CD4-positive, alpha-beta T cell (primary cell): ENCODE measurements around the gene VPS8. TPM values are rescaled to one million over a fixed set of nuclear protein-coding genes. Genes with fewer than 3 reads are reported as not detected.
"Not testable (repeated sequence)": the region's sequence is repeated elsewhere in the genome, so short reads cannot be mapped to it uniquely, and the experiment has no call there.

ENCODE experiments used
- ATAC-seq: fragments of 200-7000 bp; cut with Tn5 transposase; one replicate; pipeline ENCODE4 v1.10.0; 2022; ENCODE audit warnings: mild to moderate bottlenecking; ENCODE audit not compliant: poor library complexity
- CTCF ChIA-PET: fragments of 350-600 bp; sonication (Branson Sonifier 250); formaldehyde crosslinking; loops from one replicate; lab custom pipeline; 2021; ENCODE audit warnings: antibody characterized with exemption, inconsistent platforms; lab: Charles Lee
- POLR2A ChIA-PET: fragments of 350-600 bp; sonication (Branson Sonifier 250); formaldehyde crosslinking; loops from one replicate; lab custom pipeline; 2021; ENCODE audit warnings: antibody characterized with exemption, inconsistent platforms; lab: Charles Lee
- DNase-seq, 14 experiments: peaks; one replicate each; pipeline ENCODE4 v3.0.0-alpha.2; 2013 to 2020; ENCODE audit warnings: mixed read lengths in 2 of 14
- H3K27ac ChIP-seq, 2 donors: one replicate each; pipeline versions ENCODE4 v1.5.1 to v1.7.0; 2013; ENCODE audit warnings: low read length in 2 of 2, low read depth in 1 of 2, mild to moderate bottlenecking in 1 of 2
- H3K27me3 ChIP-seq, 2 experiments: 1 replicate in 1 of 2; 2 replicates in 1 of 2; pipeline versions ENCODE4 v1.6.1 to v1.7.0; 2013; ENCODE audit warnings: low read length in 2 of 2, control low read depth in 1 of 2, mild to moderate bottlenecking in 1 of 2, moderate library complexity in 1 of 2; ENCODE audit not compliant: insufficient read depth in 2 of 2, control insufficient read depth in 1 of 2
- H3K36me3 ChIP-seq: one replicate; pipeline ENCODE4 v1.6.1; 2013; ENCODE audit warnings: low read length, control low read depth; ENCODE audit not compliant: insufficient read depth
- H3K4me1 ChIP-seq: one replicate; pipeline ENCODE4 v1.6.1; 2013; ENCODE audit warnings: low read length, control low read depth; ENCODE audit not compliant: insufficient read depth
- H3K4me3 ChIP-seq: one replicate; pipeline ENCODE4 v1.5.1; 2013; ENCODE audit warnings: mild to moderate bottlenecking, low read length, moderate library complexity
- H3K9me3 ChIP-seq, 2 experiments: 1 replicate in 1 of 2; 2 replicates in 1 of 2; pipeline versions ENCODE4 v1.6.1 to v1.7.0; 2013; ENCODE audit warnings: low read length in 2 of 2, mild to moderate bottlenecking in 2 of 2, control low read depth in 1 of 2, moderate library complexity in 1 of 2; ENCODE audit not compliant: control insufficient read depth in 1 of 2, insufficient read depth in 1 of 2
- H3K27ac Mint-ChIP-seq: one replicate; pipeline ENCODE4 v1.8.0; 2020; ENCODE audit warnings: mixed read lengths
- H3K27me3 Mint-ChIP-seq: one replicate; pipeline ENCODE4 v1.8.0; 2021; ENCODE audit warnings: mixed read lengths
- H3K36me3 Mint-ChIP-seq: one replicate; pipeline ENCODE4 v1.8.0; 2021; ENCODE audit warnings: low read depth, mixed read lengths
- H3K4me1 Mint-ChIP-seq: one replicate; pipeline ENCODE4 v1.8.0; 2021; ENCODE audit warnings: low read depth, mixed read lengths
- H3K4me3 Mint-ChIP-seq: one replicate; pipeline ENCODE4 v1.8.0; 2020; ENCODE audit warnings: mild to moderate bottlenecking, mixed read lengths
- H3K9me3 Mint-ChIP-seq: one replicate; pipeline ENCODE4 v1.8.0; 2020; ENCODE audit warnings: mixed read lengths
- intact Hi-C, 2 experiments: fragments of 100-400 bp; cut with DNase I in 1 of 2; cut with micrococcal nuclease in 1 of 2; formaldehyde crosslinking; loops; one replicate each; pipeline versions ENCODE4 v1.15.1 to v1.9.0; 2023 to 2025; cut with DNase I, micrococcal nuclease
- total RNA-seq, 174 experiments: library from RNA in 2 of 174; stranded (reverse) in 2 of 174; gene quantifications; one replicate each; pipeline ENCODE4 v1.2.3 and lab custom pipeline; 2021 to 2026
- TF ChIP-seq, protein P1 (sequence below): fragments of 200-600 bp; IDR thresholded peaks from one replicate; pipeline ENCODE4 v1.8.0; 2022; ENCODE audit warnings: antibody characterized with exemption, mild to moderate bottlenecking

The VPS8 gene
- total RNA-seq, 2 experiments from 2014 or later = 56.8 to 61.2 TPM

DNA sequence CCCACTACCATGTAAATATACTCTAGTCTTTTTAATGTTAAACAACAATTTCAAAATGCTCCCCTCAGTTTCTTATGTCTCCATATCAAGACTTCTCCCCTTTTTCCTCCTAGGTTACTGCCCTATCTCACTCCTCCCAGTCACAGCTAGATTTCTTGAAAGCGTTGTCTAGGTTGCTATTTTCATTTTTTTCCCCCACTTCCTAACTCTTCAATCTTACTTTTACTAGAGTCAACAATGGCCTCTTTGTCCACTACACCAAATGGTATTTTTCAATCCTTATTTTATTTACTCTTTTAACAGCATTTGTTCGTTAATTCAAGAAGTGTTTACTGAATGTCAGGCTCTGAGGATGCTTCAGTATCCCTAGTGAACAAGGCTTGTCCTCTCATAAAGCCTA is 84.4 kb downstream of the VPS8 start:
- Mint-ChIP-seq H3K9me3 (no peaks in the 10 kb centered on the region), H3K36me3 (peaks cover 43% of the 10 kb centered on the region), H3K4me3 (no peak overlapping the region), H3K27me3 (no peaks in the 10 kb centered on the region), H3K4me1 (no peaks in the 10 kb centered on the region), H3K27ac (no peak overlapping the region)
- no peak for ATAC-seq
- Histone ChIP-seq H3K4me3 (no peak overlapping the region), H3K36me3 (peaks cover 16% of the 10 kb centered on the region), H3K4me1 (no peaks in the 10 kb centered on the region), H3K27ac (no peak overlapping the region), H3K27me3 (no peaks in the 10 kb centered on the region), H3K9me3 (no peaks in the 10 kb centered on the region)
- TF ChIP-seq, protein P1, sequence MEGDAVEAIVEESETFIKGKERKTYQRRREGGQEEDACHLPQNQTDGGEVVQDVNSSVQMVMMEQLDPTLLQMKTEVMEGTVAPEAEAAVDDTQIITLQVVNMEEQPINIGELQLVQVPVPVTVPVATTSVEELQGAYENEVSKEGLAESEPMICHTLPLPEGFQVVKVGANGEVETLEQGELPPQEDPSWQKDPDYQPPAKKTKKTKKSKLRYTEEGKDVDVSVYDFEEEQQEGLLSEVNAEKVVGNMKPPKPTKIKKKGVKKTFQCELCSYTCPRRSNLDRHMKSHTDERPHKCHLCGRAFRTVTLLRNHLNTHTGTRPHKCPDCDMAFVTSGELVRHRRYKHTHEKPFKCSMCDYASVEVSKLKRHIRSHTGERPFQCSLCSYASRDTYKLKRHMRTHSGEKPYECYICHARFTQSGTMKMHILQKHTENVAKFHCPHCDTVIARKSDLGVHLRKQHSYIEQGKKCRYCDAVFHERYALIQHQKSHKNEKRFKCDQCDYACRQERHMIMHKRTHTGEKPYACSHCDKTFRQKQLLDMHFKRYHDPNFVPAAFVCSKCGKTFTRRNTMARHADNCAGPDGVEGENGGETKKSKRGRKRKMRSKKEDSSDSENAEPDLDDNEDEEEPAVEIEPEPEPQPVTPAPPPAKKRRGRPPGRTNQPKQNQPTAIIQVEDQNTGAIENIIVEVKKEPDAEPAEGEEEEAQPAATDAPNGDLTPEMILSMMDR = no peak
- intact Hi-C loops = no loop called here
- CTCF ChIA-PET = no interaction called here
- no peak for DNase-seq
- POLR2A ChIA-PET = no interaction called here

DNA sequence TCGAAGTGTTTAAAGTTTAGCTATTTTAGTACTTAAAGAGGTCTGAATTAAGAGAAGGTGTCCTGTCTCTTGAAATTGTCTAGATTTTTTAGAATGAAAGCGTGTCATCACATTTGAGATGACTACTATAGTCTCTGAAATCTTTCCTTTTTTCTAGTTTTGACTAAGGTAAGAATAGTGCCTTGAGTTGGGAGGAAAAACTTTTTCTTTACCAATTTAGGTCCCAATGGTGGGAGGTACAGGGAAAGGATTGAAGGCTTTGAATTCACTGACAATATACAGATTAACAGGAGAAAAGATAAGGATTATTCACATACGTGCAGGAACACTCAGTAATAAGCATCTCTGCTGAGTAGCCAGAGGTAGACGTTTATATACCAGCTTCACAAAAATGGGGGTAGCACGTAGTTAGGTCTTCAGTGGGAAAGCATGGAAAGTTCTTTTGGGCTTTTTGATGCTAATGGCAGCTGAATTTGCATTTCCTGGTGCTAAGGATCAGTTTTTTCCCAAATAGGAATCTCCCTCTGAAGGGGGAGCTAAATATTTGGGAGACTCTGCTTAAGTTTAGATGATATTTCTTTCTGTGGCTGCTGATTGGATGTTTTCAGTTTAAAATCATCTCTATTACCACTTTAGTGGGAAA is 88.1 kb downstream of the VPS8 start:
- ATAC-seq = no peak
- H3K36me3 Mint-ChIP-seq = peaks cover 52% of the 10 kb centered on the region

DNA sequence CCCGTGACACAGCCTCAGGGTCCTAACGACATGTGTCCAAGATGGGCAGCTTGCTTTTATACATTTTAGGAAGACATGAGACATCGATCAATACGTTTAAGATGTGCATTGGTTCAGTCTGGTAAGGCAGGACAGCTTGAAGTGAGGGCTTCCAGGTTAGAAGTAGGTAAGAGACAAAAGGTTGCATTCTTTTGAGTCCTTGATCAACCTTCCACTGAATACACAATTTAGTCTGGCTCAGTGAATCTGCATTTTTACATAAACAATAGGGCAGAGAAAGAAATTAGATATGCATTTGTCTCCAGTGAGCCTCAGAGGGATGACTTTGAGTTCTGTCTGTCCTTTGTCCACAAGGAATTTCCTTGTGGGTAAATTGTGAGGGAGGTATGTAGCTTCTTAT is 95.1 kb downstream of the VPS8 start:
- ATAC-seq, POLR2A ChIA-PET, H3K4me3 Mint-ChIP-seq, H3K4me1 Mint-ChIP-seq, H3K4me1 ChIP-seq, DNase-seq, intact Hi-C loops, H3K27me3 Mint-ChIP-seq, H3K27ac ChIP-seq, H3K9me3 ChIP-seq, H3K27me3 ChIP-seq, H3K4me3 ChIP-seq, H3K9me3 Mint-ChIP-seq, H3K27ac Mint-ChIP-seq, CTCF ChIA-PET: not testable (repeated sequence)
- H3K36me3 Mint-ChIP-seq = peaks cover 86% of the 10 kb centered on the region
- peaks cover 23% of the 10 kb centered on the region for H3K36me3 ChIP-seq

More for the DNA sequence above, 88.1 kb downstream of the VPS8 start:
- Histone ChIP-seq H3K27me3 (no peaks in the 10 kb centered on the region), H3K36me3 (peaks cover 29% of the 10 kb centered on the region), H3K9me3 (no peaks in the 10 kb centered on the region), H3K4me1 (no peaks in the 10 kb centered on the region), H3K27ac (no peak overlapping the region), H3K4me3 (no peak overlapping the region)
- Mint-ChIP-seq H3K4me3 (no peak overlapping the region), H3K27me3 (no peaks in the 10 kb centered on the region), H3K4me1 (no peaks in the 10 kb centered on the region), H3K27ac (no peak overlapping the region), H3K9me3 (peaks cover 5% of the 10 kb centered on the region)
- no peak for DNase-seq
- intact Hi-C loops = no loop called here
- TF ChIP-seq, protein P1 = no peak
- ChIA-PET CTCF (no interaction called here), POLR2A (no interaction called here)
